B cell (primary cell): Measurements from ENCODE around the gene ILDR2. TPM values are rescaled to one million over a fixed set of nuclear protein-coding genes. Genes with fewer than 3 reads are reported as not detected.

Experiments used
- ATAC-seq: fragments of 200-7000 bp; cut with Tn5 transposase; one replicate; pipeline ENCODE4 v1.10.0; 2021; ENCODE audit warnings: low read depth, mild to moderate bottlenecking, moderate number of reproducible peaks, moderate library complexity
- CTCF ChIA-PET: fragments of 350-600 bp; sonication (Branson Sonifier 250); formaldehyde crosslinking; loops from one replicate; lab custom pipeline; 2021; ENCODE audit warnings: antibody characterized with exemption, inconsistent platforms; lab: Charles Lee
- POLR2A ChIA-PET: fragments of 350-600 bp; sonication (Branson Sonifier 250); formaldehyde crosslinking; loops from one replicate; lab custom pipeline; 2021; ENCODE audit warnings: antibody characterized with exemption; lab: Charles Lee
- DNase-seq: peaks from one replicate; pipeline ENCODE4 v3.0.0; 2013
- H2AFZ ChIP-seq: 2 replicates; pipeline ENCODE4 v1.6.1; 2012; ENCODE audit warnings: mild to moderate bottlenecking, low read depth, low read length; ENCODE audit not compliant: insufficient read depth, poor library complexity, severe bottlenecking
- H3K27ac ChIP-seq, 2 donors: 1 replicate in 1 of 2; 2 replicates in 1 of 2; pipeline ENCODE4 v1.5.1; 2012 to 2013; ENCODE audit warnings: low read length in 2 of 2, mild to moderate bottlenecking in 2 of 2, moderate library complexity in 1 of 2
- H3K27me3 ChIP-seq, 4 experiments: fragments of 200-600 bp in 1 of 4; sonication (generic) in 1 of 4; replicated peaks in 1 of 4; 1 replicate in 2 of 4; 2 replicates in 2 of 4; pipeline versions ENCODE4 v1.6.1 to v1.7.0; 2013 to 2016; ENCODE audit warnings: low read length in 3 of 4, mild to moderate bottlenecking in 2 of 4, mixed read lengths in 1 of 4, moderate library complexity in 1 of 4; ENCODE audit not compliant: insufficient read depth in 4 of 4, control insufficient read depth in 3 of 4; ENCODE audit errors: control extremely low read depth in 1 of 4
- H3K36me3 ChIP-seq, 2 experiments: replicated peaks in 1 of 2; 1 replicate in 1 of 2; 2 replicates in 1 of 2; pipeline versions ENCODE4 v1.6.1 to v1.7.1; 2013; ENCODE audit warnings: low read length in 1 of 2; ENCODE audit not compliant: insufficient read depth in 2 of 2, control insufficient read depth in 1 of 2; ENCODE audit errors: control extremely low read depth in 1 of 2, extremely low read depth in 1 of 2
- H3K4me1 ChIP-seq, 2 donors: fragments of 200-600 bp in 1 of 2; sonication (generic) in 1 of 2; 1 replicate in 1 of 2; 2 replicates in 1 of 2; pipeline versions ENCODE4 v1.5.1 to v1.6.1; 2013 to 2017; ENCODE audit warnings: low read length in 2 of 2; ENCODE audit not compliant: control insufficient read depth in 2 of 2, insufficient read depth in 2 of 2
- H3K4me2 ChIP-seq: replicated peaks from 2 replicates; pipeline ENCODE3; 2012; ENCODE audit warnings: mild to moderate bottlenecking, low read depth, low read length; ENCODE audit not compliant: poor library complexity, severe bottlenecking
- H3K4me3 ChIP-seq, 5 experiments: fragments of 200-600 bp in 1 of 5; sonication (generic) in 1 of 5; 1 replicate in 3 of 5; 2 replicates in 2 of 5; pipeline versions ENCODE4 v1.5.1 to v1.7.0; 2011 to 2016; ENCODE audit warnings: low read length in 4 of 5, mild to moderate bottlenecking in 4 of 5, low read depth in 2 of 5, control low read depth in 1 of 5, moderate library complexity in 1 of 5; ENCODE audit not compliant: insufficient read depth in 1 of 5; ENCODE audit errors: control extremely low read depth in 1 of 5, extremely low read depth in 1 of 5
- H3K79me2 ChIP-seq: fragments of 200-600 bp; sonication (generic); one replicate; pipeline ENCODE4 v1.6.0; 2016; ENCODE audit warnings: low read length; ENCODE audit not compliant: control insufficient read depth, insufficient read depth
- H3K9ac ChIP-seq: fragments of 200-600 bp; sonication (generic); 2 replicates; pipeline ENCODE4 v1.6.1; 2017; ENCODE audit warnings: mild to moderate bottlenecking, low read length, moderate library complexity
- H3K9me3 ChIP-seq, 3 donors: one replicate each; pipeline versions ENCODE4 v1.6.1 to v1.7.1; 2013; ENCODE audit warnings: low read length in 2 of 3; ENCODE audit not compliant: control insufficient read depth in 2 of 3, insufficient read depth in 1 of 3; ENCODE audit errors: control extremely low read depth in 1 of 3
- H4K20me1 ChIP-seq: 2 replicates; pipeline ENCODE4 v1.6.0; 2012; ENCODE audit warnings: mild to moderate bottlenecking, low read length; ENCODE audit not compliant: insufficient read depth, control insufficient read depth, poor library complexity, severe bottlenecking
- H3K27ac Mint-ChIP-seq: one replicate; pipeline ENCODE4 v1.8.0; 2021; ENCODE audit warnings: mixed read lengths
- H3K27me3 Mint-ChIP-seq: one replicate; pipeline ENCODE4 v1.8.0; 2021; ENCODE audit warnings: mixed read lengths
- H3K4me1 Mint-ChIP-seq: one replicate; pipeline ENCODE4 v1.8.0; 2021; ENCODE audit warnings: mixed read lengths
- H3K4me3 Mint-ChIP-seq: one replicate; pipeline ENCODE4 v1.8.0; 2021; ENCODE audit warnings: mixed read lengths
- H3K9me3 Mint-ChIP-seq: one replicate; pipeline ENCODE4 v1.8.0; 2022; ENCODE audit warnings: mixed read lengths; ENCODE audit not compliant: insufficient read depth
- CTCF ChIP-seq: fragments of 200-600 bp; IDR thresholded peaks from one replicate; pipeline ENCODE4 v1.8.0; 2022; ENCODE audit warnings: antibody characterized with exemption, mild to moderate bottlenecking
- EZH2 ChIP-seq: IDR thresholded peaks from 2 replicates; pipeline ENCODE4 v1.6.1; 2012; ENCODE audit warnings: borderline replicate concordance, low read depth, mild to moderate bottlenecking, moderate library complexity, low read length; ENCODE audit not compliant: insufficient read depth, poor library complexity, severe bottlenecking
- WGBS: methylation state at CpG from one replicate; pipeline ENCODE4 v1.1.5; 2013; ENCODE audit warnings: missing lambda C conversion rate; ENCODE audit not compliant: insufficient coverage; 5-methylcytosine and 5-hydroxymethylcytosine counted together
- intact Hi-C: fragments of 100-400 bp; cut with micrococcal nuclease; formaldehyde crosslinking; loops from one replicate; pipeline ENCODE4 v1.10.0; 2022
- polyA plus RNA-seq: library from polyadenylated mRNA; depleted of rRNA; stranded (reverse); fragments of >200 nt; gene quantifications from 2 replicates; pipeline ENCODE4 v1.2.3, GENCODE V29; 2012
- total RNA-seq, 2 donors: library from RNA; stranded (reverse); fragments of 120-200 nt in 1 of 2; gene quantifications; 1 replicate in 1 of 2; 2 replicates in 1 of 2; pipeline versions ENCODE4 v1.2.3 to v1.2.4, GENCODE V29; 2013 to 2022

ILDR2 gene
- total and polyA plus RNA-seq, 2 donors (not counting 1 experiment from before 2014, with no cell fraction given), result 0.01 TPM; not detected in 1

DNA sequence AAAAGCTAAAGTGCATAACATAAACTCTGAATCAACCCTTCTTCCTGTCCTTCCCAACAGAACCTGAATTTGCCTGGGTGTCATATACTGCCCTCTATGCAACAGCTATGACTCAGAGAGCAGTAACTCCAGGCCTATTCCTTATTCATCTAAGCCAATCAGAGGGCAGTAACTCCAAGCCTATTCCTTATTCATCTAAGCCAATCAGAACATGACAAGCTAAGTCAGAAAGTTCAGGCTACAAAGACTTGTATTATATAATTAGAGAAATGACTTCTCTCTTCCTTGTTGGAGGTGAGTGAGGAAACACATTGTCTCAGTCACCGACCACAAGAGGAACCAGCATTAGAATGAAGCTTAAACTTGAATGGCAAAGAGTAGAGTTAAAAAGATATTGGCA lies 73.1 kb downstream of the ILDR2 start:
- H2AFZ ChIP-seq, result no peak overlapping the region
- POLR2A ChIA-PET, result no interaction called here
- no peak overlapping the region for H3K4me3 Mint-ChIP-seq

GRCh38 chr1:166900987-166901386 lies 74.4 kb downstream of the ILDR2 start:
- POLR2A ChIA-PET, result no interaction called here
- no peak for TF ChIP-seq CTCF
- TF ChIP-seq EZH2, result no peak

More for the DNA sequence above, 73.1 kb downstream of the ILDR2 start:
- ATAC-seq (no peak), DNase-seq (no peak)
- intact Hi-C loops, result no loop called here
- TF ChIP-seq EZH2 (no peak), CTCF (no peak)
- H4K20me1 ChIP-seq, result no peaks in the 10 kb centered on the region
- Mint-ChIP-seq H3K4me1 (peaks cover 18% of the 10 kb centered on the region), H3K27me3 (peaks cover 10% of the 10 kb centered on the region), H3K9me3 (no peaks in the 10 kb centered on the region), H3K27ac (no peak overlapping the region)
- no peaks in the 10 kb centered on the region for H3K27me3 ChIP-seq
- peaks cover 3 to 10% (median 6%) of the 10 kb centered on the region in 3 donors for H3K9me3 ChIP-seq
- CTCF ChIA-PET, result interaction anchor here (5.0 to 21.5 kb wide), 2 partner anchors 8 to 155 kb away, joined by 32 to 944 read pairs; no protein-coding TSS in a partner anchor
- no peak overlapping the region for H3K4me3 ChIP-seq
- H3K9ac ChIP-seq, result no peak overlapping the region
- H3K4me2 ChIP-seq, result no peak overlapping the region
- H3K4me1 ChIP-seq, result peaks cover 11 to 14% of the 10 kb centered on the region in 2 donors
- no peaks in the 10 kb centered on the region for H3K79me2 ChIP-seq
- no CpG with 5 or more reads among the region's 1 CpG for WGBS
- no peak overlapping the region for H3K27ac ChIP-seq
- no peaks in the 10 kb centered on the region for H3K36me3 ChIP-seq

More at GRCh38 chr1:166900987-166901386, 74.4 kb downstream of the ILDR2 start:
- no peak overlapping the region for H2AFZ ChIP-seq
- no peak for ATAC-seq
- DNase-seq, result no peak
- peaks cover 5% of the 10 kb centered on the region for H3K9me3 Mint-ChIP-seq
- CTCF ChIA-PET, result interaction anchor here (0.6 to 21.5 kb wide), 4 partner anchors 9 to 1294 kb away, joined by 3 to 944 read pairs (median 18); no protein-coding TSS in a partner anchor
- H3K27ac Mint-ChIP-seq, result no peak overlapping the region
- WGBS, result 46% methylated on average over 4 of the region's 4 CpGs
- no peaks in the 10 kb centered on the region for H3K36me3 ChIP-seq
- no peak overlapping the region for H3K4me3 ChIP-seq
- intact Hi-C loops, result no loop called here
- H3K4me1 ChIP-seq, result peaks cover 11 to 14% of the 10 kb centered on the region in 2 donors
- H3K27me3 ChIP-seq, result no peaks in the 10 kb centered on the region
- no peaks in the 10 kb centered on the region for H3K79me2 ChIP-seq
- H3K4me2 ChIP-seq, result no peak overlapping the region
- H3K27me3 Mint-ChIP-seq, result peaks cover 13% of the 10 kb centered on the region
- H3K27ac ChIP-seq, result no peak overlapping the region
- no peak overlapping the region for H3K4me3 Mint-ChIP-seq
- H3K9ac ChIP-seq, result no peak overlapping the region
- peaks cover 3 to 13% (median 10%) of the 10 kb centered on the region in 3 donors for H3K9me3 ChIP-seq
- H4K20me1 ChIP-seq, result no peaks in the 10 kb centered on the region
- peaks cover 18% of the 10 kb centered on the region for H3K4me1 Mint-ChIP-seq
